Right renal pelvis (tissue), 4 donors: ENCODE measurements around the gene AFDN. TPM values are rescaled to one million over a fixed set of nuclear protein-coding genes. Genes with fewer than 3 reads are reported as not detected.
"Not testable (repeated sequence)": the region's sequence is repeated elsewhere in the genome, so short reads cannot be mapped to it uniquely, and the experiment has no call there.

Experiments used
- DNase-seq, 4 donors: peaks; one replicate each; pipeline ENCODE4 v3.0.0-alpha.2; 2013; ENCODE audit warnings: low read depth in 4 of 4, low spot score in 3 of 4, missing footprints in 1 of 4
- polyA plus RNA-seq, 4 donors: library from polyadenylated mRNA; unstranded; fragments of 120-200 nt; gene quantifications; one replicate each; pipeline ENCODE4 v1.2.1, GENCODE V29; 2013; ENCODE audit not compliant: insufficient read length in 4 of 4

Gene AFDN
- polyA plus RNA-seq, 4 donors = 162 to 199 (median 171) TPM

DNA sequence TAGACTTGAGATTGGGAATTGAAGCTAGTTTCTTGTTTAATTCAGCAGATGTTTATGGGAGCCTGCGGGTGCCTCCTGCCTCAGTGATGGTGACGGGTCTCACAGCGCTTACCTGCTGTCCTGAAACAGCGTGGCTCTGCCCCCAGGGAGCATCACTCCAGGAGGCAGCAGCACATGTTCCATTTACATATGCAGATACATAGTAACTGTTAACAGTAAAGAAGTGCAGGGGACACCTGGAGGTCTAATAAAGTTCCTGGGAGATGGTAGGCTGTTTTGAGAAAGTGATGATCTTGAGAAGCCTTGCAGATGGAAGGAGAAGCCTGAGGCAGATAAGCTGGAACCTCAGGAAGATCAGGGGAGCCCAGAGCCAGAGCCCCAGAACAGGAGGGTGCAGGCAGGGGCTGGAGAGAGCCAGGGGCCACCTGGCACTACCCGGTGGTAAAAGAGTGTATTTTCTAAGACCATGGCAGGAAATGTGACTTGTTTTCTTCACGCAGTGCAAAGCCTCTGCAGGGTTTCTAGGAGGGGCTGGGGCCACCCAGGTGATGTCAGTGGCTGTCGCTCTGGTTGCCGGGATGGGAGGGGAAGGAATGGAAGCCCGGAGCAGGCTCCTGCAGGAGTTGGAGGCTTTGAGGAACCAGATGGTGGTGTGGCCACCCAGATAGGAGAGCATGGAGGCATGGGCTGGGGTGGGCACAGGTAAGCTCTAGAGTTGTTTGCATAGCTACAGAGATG is 146.6 kb downstream of the AFDN start:
- DNase-seq = no peak

DNA sequence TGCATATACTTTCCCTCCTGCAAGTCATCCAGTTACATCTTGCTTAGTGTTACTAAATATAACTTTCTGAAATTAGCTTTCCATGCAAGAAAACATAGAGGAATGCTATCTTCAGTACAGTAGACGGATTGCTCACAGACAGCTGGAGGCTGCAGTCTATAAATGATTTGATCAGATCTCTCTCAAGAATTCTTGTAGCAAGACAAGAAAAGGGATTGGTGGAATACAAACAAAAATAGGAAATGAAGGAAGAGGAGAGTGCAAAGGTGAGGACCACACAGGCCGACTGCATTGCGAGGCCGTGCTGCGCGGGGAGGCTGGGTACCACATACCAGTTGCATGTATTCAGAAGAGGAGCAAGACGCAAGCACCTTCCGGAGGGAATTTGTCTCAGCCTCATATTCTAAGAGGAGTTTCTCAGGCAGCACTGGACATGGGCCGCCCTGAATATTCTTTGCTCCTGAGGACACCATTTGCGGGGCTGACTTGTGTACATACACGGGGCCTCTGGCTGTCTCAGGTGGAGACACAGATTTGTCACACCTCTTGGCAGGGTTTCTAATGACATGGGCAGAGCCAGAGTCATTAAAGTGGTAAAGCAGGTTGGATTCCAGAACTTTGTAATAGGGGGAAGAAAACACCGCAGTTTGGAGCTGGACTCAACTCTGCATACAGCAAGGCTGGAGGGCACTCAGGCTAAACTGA is 148.1 kb downstream of the AFDN start:
- DNase-seq = no peak

DNA sequence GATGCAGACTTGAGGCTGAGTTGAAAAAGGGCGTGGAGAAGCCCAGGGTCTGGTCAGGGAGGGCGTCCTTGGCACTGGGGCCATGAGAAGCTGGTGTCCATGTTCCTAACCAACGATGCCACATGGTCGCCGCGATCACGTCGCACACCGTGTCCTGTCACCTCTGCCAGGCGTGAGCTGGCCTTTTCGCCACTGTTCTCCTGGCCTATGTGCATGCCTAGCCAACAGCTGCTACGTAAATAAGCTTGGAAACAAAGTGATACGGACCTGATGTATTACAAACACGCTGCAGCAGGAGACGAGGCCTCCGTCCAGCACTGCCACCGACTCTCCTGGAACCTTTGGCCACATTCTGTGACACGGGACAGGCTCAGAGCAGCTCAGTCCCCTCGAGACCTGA is 148.7 kb downstream of the AFDN start:
- DNase-seq = no peak

DNA sequence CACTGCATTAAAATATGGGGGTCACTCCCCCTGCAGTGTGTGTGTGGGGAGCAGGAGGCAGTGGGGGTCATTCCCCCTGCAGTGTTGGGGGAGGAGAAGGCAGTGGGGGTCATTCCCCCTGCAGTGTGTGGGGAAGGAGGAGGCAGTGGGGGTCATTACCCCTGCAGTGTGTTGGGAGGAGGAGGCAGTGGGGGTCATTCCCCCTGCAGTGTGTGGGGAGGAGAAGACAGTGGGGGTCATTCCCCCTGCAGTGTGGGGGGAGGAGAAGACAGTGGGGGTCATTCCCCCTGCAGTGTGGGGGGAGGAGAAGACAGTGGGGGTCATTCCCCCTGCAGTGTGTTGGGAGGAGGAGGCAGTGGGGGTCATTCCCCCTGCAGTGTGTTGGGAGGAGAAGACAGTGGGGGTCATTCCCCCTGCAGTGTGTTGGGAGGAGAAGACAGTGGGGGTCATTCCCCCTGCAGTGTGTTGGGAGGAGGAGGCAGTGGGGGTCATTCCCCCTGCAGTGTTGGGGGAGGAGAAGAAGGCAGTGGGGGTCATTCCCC is 149.5 kb downstream of the AFDN start:
- DNase-seq = not testable (repeated sequence)

DNA sequence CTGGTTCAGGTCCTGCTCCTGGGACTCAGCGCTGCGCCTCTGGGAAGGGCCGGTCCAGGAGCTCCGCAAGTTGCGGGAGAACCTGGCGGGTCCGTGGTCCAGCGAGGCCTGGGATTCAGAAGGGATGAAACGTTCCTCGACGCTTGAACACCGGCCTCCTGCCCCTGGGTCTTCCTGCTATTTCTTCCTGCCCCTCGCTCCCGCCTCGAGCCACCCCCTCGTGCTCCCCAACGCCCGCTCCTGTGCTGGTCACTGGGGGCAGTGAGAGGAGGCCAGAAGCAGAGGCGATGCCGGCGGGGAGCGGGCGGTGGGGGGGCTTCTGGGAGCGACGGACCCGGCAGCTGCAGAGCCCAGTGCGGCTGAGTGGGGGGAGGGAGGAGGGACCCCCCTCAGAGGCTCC is 150.0 kb downstream of the AFDN start:
- no peak for DNase-seq

DNA sequence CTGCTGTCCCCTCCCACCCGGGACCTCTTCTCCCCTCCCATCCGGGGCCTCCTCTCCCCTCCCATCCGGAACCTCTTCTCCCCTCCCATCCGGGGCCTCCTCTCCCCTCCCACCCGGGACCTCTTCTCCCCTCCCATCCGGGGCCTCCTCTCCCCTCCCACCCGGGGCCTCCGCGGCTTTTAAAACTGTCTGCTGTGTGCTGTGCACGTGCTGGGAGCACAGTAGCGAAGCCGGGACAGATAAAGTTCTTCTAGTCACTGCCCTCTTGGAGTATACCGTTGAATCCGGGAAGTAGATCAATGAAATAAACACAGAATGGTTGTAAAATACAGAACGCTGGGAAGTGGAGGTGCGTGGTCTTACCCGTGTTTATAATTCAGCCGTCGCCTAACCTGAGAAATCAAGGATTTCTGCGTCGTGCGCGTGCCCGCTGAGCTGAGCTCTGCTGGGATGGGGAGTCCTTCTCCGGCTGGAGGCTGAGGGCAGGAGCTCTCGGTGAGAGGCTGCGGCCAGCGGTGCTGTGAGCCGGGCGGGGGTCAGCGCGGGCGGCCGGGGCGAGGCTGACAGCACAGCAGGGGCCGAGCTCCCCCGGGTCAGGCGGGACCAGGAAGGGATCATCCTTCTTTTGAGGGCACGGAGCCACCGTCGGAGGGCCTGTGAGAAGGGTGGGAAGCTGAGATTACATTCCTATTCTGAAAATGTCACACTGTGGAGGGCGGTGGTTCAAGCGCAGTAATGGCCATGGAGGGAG is 151.2 kb downstream of the AFDN start:
- no peak for DNase-seq

DNA sequence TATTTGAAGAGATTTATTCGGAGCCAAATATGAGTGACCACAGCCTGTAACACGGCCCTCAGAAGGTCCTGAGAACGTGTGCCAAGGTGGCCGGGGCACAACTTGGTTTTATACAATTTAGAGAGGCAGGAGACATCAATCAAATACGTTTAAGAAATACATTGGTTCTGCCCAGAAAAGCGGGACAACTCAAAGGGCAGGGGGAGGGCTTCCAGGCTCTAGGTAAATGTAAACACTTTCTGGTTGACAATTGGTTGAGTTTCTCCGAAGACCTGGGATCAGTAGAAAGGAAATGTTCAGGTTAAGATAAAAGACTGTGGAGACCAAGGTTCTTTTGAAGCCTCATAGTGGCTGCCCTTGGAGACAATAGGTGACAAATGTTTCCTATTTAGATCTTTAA is 151.9 kb downstream of the AFDN start:
- no peak for DNase-seq

DNA sequence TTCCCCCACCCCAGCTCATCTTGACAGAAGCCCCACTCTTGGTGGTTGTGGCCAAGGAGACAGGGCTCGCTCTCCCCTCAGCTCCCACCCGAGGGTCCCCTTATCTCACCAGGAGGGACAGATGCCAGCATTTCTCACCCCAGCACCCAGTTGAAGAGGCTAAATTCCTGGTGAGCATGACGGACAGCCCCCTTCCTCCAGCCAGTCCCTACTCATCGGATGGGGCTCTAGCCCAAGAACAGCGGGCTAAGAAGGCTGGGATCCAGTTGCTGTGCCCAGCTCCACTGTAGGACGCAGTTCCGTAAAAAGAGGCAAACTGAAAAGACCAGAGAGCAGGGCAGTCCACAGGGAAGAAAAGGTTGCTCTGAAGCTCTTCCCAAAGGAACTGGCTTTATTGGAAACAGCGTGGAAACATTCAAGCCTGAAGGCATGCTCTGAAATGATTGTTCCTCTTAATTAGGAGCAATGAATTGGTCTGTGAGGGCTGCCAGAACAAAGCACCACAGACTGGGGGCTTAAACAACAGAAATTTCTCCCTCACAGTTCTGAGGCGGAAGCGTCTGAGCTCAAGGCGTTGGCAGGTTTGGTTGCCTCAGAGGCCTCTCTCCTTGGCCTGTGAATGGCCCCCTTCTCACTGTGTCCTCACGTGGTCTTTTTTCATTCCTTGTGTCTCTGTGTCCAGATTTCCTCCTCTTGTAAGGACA is 152.9 kb downstream of the AFDN start:
- DNase-seq = no peak

DNA sequence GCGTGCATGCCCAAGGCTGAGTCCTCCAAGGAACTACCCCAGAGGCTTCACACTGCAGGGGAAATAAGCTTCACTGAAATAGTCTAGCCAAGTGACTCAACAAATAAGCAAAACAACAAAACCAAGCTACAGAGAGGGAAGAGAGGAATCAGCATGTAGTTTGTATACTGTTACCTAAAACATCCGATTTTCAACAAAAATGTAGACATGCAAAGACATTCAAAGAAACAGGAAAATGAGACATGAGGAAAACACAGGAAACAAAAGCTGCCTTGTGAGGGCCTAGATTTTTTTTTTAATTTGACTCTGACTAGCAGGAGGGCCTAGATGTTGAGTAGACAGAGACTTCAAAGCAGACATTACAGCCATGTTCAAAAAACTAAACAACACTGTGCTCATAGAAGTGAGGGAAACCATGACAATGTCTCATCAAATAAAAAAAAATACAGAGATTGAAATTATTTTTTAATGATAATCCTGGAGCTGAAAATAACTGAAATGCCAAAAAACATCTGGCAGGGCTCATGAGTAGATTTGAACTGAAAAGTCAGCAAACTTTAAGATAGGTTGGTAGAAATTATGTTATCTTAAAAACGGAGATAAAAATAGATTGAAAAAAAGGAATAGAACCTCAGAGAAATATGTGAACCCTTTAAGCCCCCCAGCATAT is 154.3 kb downstream of the AFDN start:
- DNase-seq = no peak

DNA sequence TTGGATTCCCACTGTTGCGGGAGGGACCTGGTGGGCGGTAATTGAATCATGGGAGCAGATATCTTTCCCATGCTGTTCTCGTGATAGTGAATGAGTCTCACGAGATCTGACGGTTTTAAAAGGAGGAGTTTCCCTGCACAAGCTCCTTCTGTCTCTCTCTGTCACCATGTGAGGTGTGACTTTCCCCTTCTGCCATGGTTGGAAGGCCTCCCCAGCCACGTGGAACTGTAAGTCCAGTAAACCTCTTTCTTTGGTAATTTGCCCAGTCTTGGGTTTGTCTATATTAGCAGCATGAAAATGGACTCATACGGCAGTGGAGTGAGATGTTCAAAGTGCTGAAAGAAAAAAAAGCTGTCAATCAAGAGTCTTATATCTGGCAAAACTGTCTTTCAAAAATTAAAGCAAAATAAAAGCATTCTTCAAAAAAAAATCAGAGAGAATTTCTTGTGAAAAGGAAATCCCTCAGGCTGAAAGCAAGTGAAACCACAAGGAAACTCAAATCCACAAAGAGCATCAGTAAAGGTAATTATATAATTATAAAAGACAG is 155.3 kb downstream of the AFDN start:
- DNase-seq = no peak

DNA sequence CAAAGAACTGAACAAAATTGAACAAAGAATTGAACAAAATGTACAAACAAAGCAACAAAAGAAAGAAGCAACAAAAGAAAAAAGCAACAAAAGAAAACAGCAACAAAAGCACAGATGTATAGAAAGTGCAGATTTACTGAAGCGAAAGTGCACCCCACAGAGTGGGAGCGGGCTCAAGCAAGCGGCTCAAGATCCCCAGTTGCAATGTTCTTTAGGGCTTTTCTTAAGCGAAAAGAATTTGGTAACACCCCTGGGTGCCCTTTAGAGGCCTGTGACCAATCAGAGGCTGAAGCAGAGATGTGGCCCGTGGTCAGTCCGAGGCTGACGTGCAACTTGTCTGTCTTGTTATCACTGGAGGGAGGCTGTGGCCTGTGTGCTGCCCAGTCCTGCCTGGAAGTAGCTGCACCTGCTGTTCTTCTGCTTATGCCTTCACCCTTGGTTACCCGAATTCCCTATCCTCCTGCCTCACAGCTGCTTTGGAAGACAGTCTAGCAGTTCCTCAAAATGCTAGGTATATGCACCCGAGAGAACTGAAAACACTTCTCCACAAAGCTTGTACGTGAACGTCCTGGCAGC is 157.5 kb downstream of the AFDN start:
- no peak for DNase-seq

DNA sequence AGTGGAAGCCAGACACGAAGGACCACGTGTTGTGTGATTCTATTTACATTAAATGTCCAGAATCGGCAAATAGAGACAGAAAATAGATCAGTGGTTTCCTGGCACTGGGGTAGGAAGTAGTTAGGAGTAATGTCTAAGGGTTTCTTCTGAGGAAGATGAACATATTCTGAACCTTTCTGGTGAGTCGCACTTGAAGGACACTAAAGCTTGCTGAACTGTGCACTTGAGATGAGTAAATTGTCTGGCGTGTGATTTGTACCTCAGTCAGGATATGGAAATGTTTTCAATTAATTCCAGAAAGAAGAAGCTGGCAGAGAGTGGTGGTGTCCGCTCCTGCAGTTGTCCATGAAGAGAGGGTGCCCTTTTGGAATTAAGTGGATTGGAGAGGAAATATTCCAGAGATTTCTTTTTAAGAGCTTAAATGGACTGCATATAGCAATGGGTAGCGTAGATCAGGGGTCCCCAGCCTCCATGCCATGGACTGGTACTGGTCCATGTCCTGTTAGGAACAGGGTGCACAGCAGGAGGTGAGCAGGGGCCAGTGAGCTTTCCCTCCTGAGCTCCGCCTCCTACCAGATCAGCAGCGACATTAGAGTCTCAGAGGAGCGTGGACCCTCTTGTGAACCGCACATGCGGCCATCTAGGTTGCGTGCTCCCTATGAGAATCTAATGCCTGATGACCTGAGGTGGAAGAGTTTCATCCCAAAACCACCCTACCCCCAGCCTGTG is 158.3 kb downstream of the AFDN start:
- no peak for DNase-seq

DNA sequence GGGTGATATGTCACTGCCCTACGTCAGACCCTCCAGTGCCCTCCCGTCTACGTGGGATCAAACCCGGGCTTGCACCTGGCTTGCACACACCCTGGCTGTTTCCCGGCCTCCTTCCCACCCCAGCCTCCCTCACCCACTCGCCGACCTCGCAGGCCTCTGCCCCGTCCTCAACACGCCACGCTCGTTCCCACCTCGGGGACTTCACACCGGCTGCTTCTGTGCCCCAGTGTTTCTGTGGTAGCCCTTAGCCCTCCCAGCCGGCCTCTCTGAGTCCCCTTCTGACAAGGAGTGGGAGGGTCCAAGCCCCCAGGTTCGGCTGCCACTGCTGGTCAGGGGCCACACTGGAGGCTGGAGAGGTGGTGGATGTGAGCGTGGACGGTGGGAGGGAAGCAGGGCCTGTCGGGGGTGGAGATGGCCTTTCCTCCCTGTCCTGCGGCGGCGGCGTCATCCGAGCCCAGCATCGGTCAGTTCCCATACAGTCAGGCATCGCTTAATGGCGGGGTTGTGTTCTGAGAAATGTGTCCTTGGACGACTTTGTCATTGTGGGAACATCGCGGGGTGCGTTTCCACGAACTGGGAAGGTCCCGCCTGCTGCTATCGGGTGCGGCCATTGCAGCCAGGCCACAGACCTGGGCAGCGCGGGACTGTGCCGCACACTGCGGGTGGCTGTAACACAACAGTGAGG is 159.3 kb downstream of the AFDN start:
- no peak for DNase-seq

DNA sequence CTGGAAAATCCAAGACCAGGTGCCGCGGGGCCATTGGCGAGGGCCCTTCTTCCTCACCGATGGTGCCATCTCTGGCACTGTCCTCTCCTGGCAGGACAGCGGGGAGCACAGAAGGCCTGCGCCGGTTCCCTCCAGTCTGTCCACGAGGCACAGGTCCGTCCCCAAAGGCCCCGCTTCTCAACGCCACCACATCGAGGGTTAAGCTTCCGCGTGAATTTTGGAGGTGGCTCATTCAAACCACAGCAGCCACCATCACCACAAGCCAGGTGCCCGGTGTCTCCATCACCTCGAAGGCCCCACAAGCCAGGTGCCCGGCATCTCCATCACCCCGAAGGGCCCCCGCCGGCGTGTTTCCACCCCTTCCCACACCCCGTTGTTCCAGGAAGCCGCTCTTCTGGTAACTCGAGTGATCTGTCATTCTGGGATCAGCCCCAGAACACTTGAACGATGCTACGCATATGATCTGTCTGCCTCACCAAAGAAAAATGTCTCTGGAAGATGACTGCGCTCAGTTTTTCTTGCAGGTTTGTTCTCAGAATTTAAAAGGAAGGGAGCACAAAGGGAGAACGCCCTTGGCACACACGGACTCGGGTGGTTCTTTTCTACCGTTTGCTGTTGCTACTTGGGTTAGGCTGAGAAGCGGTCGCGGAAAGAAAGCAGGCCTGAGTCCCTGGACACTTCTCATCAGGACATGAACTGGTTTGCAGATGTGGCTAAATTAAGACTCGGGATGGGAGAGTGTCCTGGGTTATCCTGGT is 160.9 kb downstream of the AFDN start:
- no peak for DNase-seq

DNA sequence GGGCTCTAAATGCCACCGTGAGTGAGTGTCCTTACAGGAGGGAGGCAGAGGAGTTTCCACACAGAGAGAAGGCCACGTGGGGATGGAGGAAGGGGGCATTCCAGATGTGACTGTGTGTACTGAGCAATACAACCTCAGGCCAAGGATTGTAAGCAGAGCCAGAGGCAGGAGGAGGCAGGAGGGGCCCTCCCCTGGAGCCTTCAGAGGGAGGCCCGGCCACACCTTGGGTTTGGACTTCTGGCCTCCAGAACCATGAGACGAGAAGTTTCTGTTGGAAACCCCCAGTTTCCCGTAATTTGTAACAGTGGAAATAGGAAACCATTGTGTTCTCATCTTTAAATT is 161.4 kb downstream of the AFDN start:
- DNase-seq = no peak

DNA sequence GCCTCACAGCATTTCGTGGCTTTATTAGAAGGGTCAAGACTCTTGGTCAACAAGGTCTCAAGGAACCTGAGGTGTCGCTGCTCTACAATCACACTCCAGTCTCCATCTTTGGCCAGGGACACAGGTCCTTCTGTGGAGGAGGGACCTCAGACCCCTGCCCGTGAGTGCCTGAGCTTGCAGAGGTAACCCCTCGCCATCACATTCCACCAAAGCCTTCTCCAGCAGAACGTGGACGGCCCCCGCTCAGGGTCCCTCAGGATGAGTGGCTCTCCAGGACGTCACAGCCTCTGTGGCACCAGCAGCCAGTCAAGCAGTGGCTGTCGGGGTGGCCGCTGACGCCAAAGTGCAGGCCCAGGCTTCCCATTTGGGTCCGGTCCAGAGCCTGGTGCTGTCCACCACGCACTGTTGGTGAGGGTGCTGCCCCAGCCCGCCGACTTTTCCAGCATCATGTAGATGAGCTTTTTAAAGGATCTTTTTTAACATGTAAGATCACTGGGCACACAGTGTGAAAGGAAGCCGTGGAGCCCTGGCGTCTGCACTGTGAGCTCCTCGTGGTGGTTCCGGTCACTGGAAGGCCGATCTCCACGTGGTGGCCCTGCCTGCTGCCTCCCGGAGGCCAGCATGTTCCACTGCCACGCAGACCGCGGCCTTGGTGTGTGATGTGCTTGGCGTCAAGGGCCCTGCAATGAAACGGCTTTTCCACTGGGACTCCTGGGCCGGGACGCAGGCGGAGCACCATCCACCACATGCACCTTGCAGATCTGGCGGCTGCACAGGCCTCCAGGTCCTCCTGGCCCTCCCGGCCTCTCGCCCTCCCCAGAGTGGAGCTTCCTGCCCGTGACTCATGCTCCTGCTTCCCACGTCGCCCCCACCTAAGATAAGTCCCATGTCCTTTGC is 162.5 kb downstream of the AFDN start:
- DNase-seq = no peak
